GM19324 (cell line): ENCODE measurements around the gene NACC2.
"Not testable (repeated sequence)": the region's sequence is repeated elsewhere in the genome, so short reads cannot be mapped to it uniquely, and the experiment has no call there.

Experiments
- ATAC-seq: cut with Tn5 transposase; IDR thresholded peaks from one replicate; pipeline ENCODE4 v1.9.1; 2021; ENCODE audit warnings: mild to moderate bottlenecking, moderate library complexity; ENCODE audit not compliant: unreplicated experiment, low FRiP score

Gene NACC2

GRCh38 chr9:136049491-136050265 is 45.4 kb downstream of the NACC2 start:
- ATAC-seq = no peak

- no peak for ATAC-seq
Observed at GRCh38 chr9:136048560-136049411, 46.3 kb downstream of the NACC2 start.

- ATAC-seq = no peak
Observed at GRCh38 chr9:136047775-136048559, 47.1 kb downstream of the NACC2 start.

GRCh38 chr9:136047076-136047774 is 47.9 kb downstream of the NACC2 start:
- no peak for ATAC-seq

- no peak for ATAC-seq
Observed at GRCh38 chr9:136046554-136046920, 48.6 kb downstream of the NACC2 start.

GRCh38 chr9:136045595-136046553 is 49.2 kb downstream of the NACC2 start:
- no peak for ATAC-seq

- no peak for ATAC-seq
Observed at GRCh38 chr9:136044971-136045594, 50.0 kb downstream of the NACC2 start.

- ATAC-seq = no peak
Observed at GRCh38 chr9:136044207-136044970, 50.7 kb downstream of the NACC2 start.

GRCh38 chr9:136043441-136043991 is 51.6 kb downstream of the NACC2 start:
- ATAC-seq = no peak

- no peak for ATAC-seq
Observed at GRCh38 chr9:136042541-136042940, 52.5 kb downstream of the NACC2 start.

- not testable (repeated sequence) for ATAC-seq
Observed at GRCh38 chr9:136040848-136041247, 54.2 kb downstream of the NACC2 start.

- no peak for ATAC-seq
Observed at GRCh38 chr9:136039488-136039887, 55.6 kb downstream of the NACC2 start.

- no peak for ATAC-seq
Observed at GRCh38 chr9:136036848-136037247, 58.2 kb downstream of the NACC2 start.

GRCh38 chr9:136036050-136036449 is 59.0 kb downstream of the NACC2 start:
- ATAC-seq = no peak

- ATAC-seq = no peak
Observed at GRCh38 chr9:136031741-136032730, 63.1 kb downstream of the NACC2 start.

GRCh38 chr9:136031094-136031493 is 64.0 kb downstream of the NACC2 start:
- ATAC-seq = no peak

- ATAC-seq = no peak
Observed at GRCh38 chr9:136029556-136029955, 65.5 kb downstream of the NACC2 start.
